ENCODE results near the gene SUPT5H. TPM values are rescaled to one million over a fixed set of nuclear protein-coding genes. Genes with fewer than 3 reads are reported as not detected.

Gene SUPT5H
- polyA plus RNA-seq (ENCODE audit: insufficient read length in 3 of 3): 100 to 1,000 TPM; 127 to 145 (median 141) TPM

- DNase-seq (ENCODE audit: low read depth in 3 of 3, low spot score in 2 of 3): peak; percentile 90 to 93 (median 90)
Measured at GRCh38 chr19:39445196-39446111, at the start of gene SUPT5H. SUPT5H (plus strand) TSS chr19:39445582; CDS start chr19:39445891, 309 bp downstream.

GRCh38 chr19:39397360-39398296 lies 47.8 kb upstream of the SUPT5H start:
- no peak for DNase-seq (ENCODE audit: low read depth in 3 of 3, low spot score in 2 of 3)

- no peak for DNase-seq (ENCODE audit: low read depth in 3 of 3, low spot score in 2 of 3)
Measured at GRCh38 chr19:39398297-39398864, 47.0 kb upstream of the SUPT5H start.

- DNase-seq (ENCODE audit: low read depth in 3 of 3, low spot score in 2 of 3): no peak
Measured at GRCh38 chr19:39399668-39400050, 45.7 kb upstream of the SUPT5H start.

- DNase-seq (ENCODE audit: low read depth in 3 of 3, low spot score in 2 of 3): no peak
Measured at GRCh38 chr19:39400061-39400460, 45.3 kb upstream of the SUPT5H start.

- no peak for DNase-seq (ENCODE audit: low read depth in 3 of 3, low spot score in 2 of 3)
Measured at GRCh38 chr19:39401070-39401548, 44.3 kb upstream of the SUPT5H start.

GRCh38 chr19:39401549-39402345 lies 43.6 kb upstream of the SUPT5H start:
- DNase-seq (ENCODE audit: low read depth in 3 of 3, low spot score in 2 of 3): no peak

- peak in 2 of 3 donors; percentile 87 to 89 for DNase-seq (ENCODE audit: low read depth in 3 of 3, low spot score in 2 of 3)
Measured at GRCh38 chr19:39402346-39403300, 42.8 kb upstream of the SUPT5H start.

GRCh38 chr19:39403331-39404312 lies 41.8 kb upstream of the SUPT5H start:
- DNase-seq (ENCODE audit: low read depth in 3 of 3, low spot score in 2 of 3): peak in 2 of 3 donors; percentile 82 to 83

GRCh38 chr19:39405261-39405957 lies 40.0 kb upstream of the SUPT5H start:
- DNase-seq (ENCODE audit: low read depth in 3 of 3, low spot score in 2 of 3): no peak

GRCh38 chr19:39405958-39406655 lies 39.3 kb upstream of the SUPT5H start:
- no peak for DNase-seq (ENCODE audit: low read depth in 3 of 3, low spot score in 2 of 3)

- no peak for DNase-seq (ENCODE audit: low read depth in 3 of 3, low spot score in 2 of 3)
Measured at GRCh38 chr19:39406656-39407409, 38.5 kb upstream of the SUPT5H start, which contains the start of gene ZFP36. ZFP36 (plus strand) TSS chr19:39406847; CDS start chr19:39406905, 58 bp downstream.

- DNase-seq (ENCODE audit: low read depth in 3 of 3, low spot score in 2 of 3): no peak
Measured at GRCh38 chr19:39407410-39407659, 38.0 kb upstream of the SUPT5H start.

GRCh38 chr19:39407660-39408391 lies 37.6 kb upstream of the SUPT5H start:
- no peak for DNase-seq (ENCODE audit: low read depth in 3 of 3, low spot score in 2 of 3)
